ENCODE data around the gene SPACA4. TPM values are rescaled to one million over a fixed set of nuclear protein-coding genes. Genes with fewer than 3 reads are reported as not detected.

The SPACA4 gene
- total RNA-seq, 1 experiment from 2014 or later = not detected

- ATAC-seq (no peak), DNase-seq (ENCODE audit: low spot score) (no peak)
- no peaks in the 10 kb centered on the region for H3K36me3 Mint-ChIP-seq
- H3K27ac Mint-ChIP-seq = no peak overlapping the region
- POLR2A ChIA-PET = interaction anchor here (1.0 to 1.3 kb wide), 3 partner anchors 9 to 13 kb away, joined by 3 read pairs; partner anchors contain the start of genes FAM83E and RPL18
- CTCF ChIA-PET = interaction anchor here (0.8 kb wide), 1 partner anchor 39 kb away, joined by 3 read pairs; no protein-coding TSS in a partner anchor
- no peaks in the 10 kb centered on the region for H3K9me3 Mint-ChIP-seq
- H3K4me3 Mint-ChIP-seq = no peak overlapping the region
- TF ChIP-seq ZNF396 (CRISPR knock-in tag; IDR thresholded peaks at IDR 0.05; ENCODE audit: borderline replicate concordance) (no peak), ZBTB43 (CRISPR knock-in tag; IDR thresholded peaks at IDR 0.05) (no peak), CTCF (IDR thresholded peaks at IDR 0.05) (no peak), CDX4 (CRISPR knock-in tag; IDR thresholded peaks at IDR 0.05; ENCODE audit: borderline replicate concordance) (no peak), IRF2 (CRISPR knock-in tag; IDR thresholded peaks at IDR 0.05; ENCODE audit: borderline replicate concordance, low read depth) (no peak), PRDM15 (CRISPR knock-in tag; IDR thresholded peaks at IDR 0.05) (no peak)
- H3K4me1 Mint-ChIP-seq = peaks cover 31% of the 10 kb centered on the region
- no peaks in the 10 kb centered on the region for H3K27me3 Mint-ChIP-seq (ENCODE audit: low read depth)
These were observed 21.3 kb downstream of the SPACA4 start for GRCh38 chr19:48627865-48628314.

GRCh38 chr19:48628486-48629296, 22.1 kb downstream of the SPACA4 start:
- Mint-ChIP-seq H3K36me3 (no peaks in the 10 kb centered on the region), H3K4me3 (no peak overlapping the region), H3K9me3 (no peaks in the 10 kb centered on the region), H3K4me1 (peaks cover 27% of the 10 kb centered on the region), H3K27ac (peak overlapping the region; percentile 8), H3K27me3 (ENCODE audit: low read depth) (no peaks in the 10 kb centered on the region)
- TF ChIP-seq CREB1 (CRISPR knock-in tag; IDR thresholded peaks at IDR 0.05) (no peak), GTF2I (CRISPR knock-in tag; conservative IDR thresholded peaks at IDR 0.05) (no peak), NR3C1 (CRISPR knock-in tag; conservative IDR thresholded peaks at IDR 0.05; ENCODE audit: low read depth) (no peak), JAZF1 (CRISPR knock-in tag; IDR thresholded peaks at IDR 0.05) (no peak), RELA (CRISPR knock-in tag; IDR thresholded peaks at IDR 0.05; ENCODE audit: borderline replicate concordance) (no peak), HMGA2 (CRISPR knock-in tag; IDR thresholded peaks at IDR 0.05) (no peak), ZSCAN18 (CRISPR knock-in tag; IDR thresholded peaks at IDR 0.05) (no peak), CREM (CRISPR knock-in tag; IDR thresholded peaks at IDR 0.05) (no peak), ZNF121 (CRISPR knock-in tag; IDR thresholded peaks at IDR 0.05) (no peak), IRF1 (CRISPR knock-in tag; IDR thresholded peaks at IDR 0.05) (no peak), USF2 (CRISPR knock-in tag; IDR thresholded peaks at IDR 0.05) (no peak), ZNF512 (CRISPR knock-in tag; IDR thresholded peaks at IDR 0.05; ENCODE audit: borderline replicate concordance) (no peak), CTCF (IDR thresholded peaks at IDR 0.05) (no peak)
- POLR2A ChIA-PET = interaction anchor here (0.7 to 3.4 kb wide), 4 partner anchors 10 to 335 kb away, joined by 3 to 23 read pairs (median 12); partner anchors contain the start of genes CA11, RPL18 and SPHK2
- DNase-seq (ENCODE audit: low spot score) = no peak
- ATAC-seq = no peak
- CTCF ChIA-PET = interaction anchor here (0.8 to 3.0 kb wide), 7 partner anchors 10 to 185 kb away, joined by 3 to 20 read pairs (median 7); partner anchors contain the start of genes CA11, RPL18 and SPHK2
